Mammary epithelial cell (primary cell): Measurements from ENCODE around the gene PTN.

Experiments used
- EZH2 ChIP-seq: IDR thresholded peaks from 2 replicates; pipeline ENCODE4 v1.6.1; 2012; ENCODE audit warnings: low read length, inconsistent platforms, borderline replicate concordance
- TF ChIP-seq, protein P1 (sequence below), 2 donors: IDR thresholded peaks in 1 of 2; conservative IDR thresholded peaks in 1 of 2; 2 replicates each; pipeline ENCODE4 v1.5.1; 2011 to 2012; ENCODE audit warnings: inconsistent platforms in 2 of 2, low read length in 2 of 2, mild to moderate bottlenecking in 2 of 2, control low read depth in 1 of 2, low read depth in 1 of 2; ENCODE audit not compliant: insufficient read depth in 1 of 2; ENCODE audit errors: extremely low read depth in 1 of 2

DNA sequence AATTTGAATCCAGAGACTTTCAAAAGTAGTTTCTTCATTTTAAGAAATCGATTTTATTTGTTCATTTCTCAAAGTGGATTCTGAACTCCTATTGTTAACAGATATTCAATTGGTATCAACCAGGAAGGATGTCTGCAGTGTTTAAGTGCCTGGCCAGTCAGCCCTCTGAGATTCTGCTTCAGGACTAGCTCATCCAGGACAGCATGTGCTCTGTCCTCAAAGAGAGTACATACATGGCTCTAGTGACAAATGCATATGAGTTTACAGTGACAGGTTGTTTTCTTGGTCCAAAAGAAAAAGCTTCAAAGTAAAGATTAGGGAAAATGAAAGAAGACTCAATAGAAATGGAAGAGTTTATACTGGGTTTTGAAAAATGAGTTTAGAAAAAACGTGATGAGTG lies 8.4 kb upstream of the PTN start:
- TF ChIP-seq, protein P1, sequence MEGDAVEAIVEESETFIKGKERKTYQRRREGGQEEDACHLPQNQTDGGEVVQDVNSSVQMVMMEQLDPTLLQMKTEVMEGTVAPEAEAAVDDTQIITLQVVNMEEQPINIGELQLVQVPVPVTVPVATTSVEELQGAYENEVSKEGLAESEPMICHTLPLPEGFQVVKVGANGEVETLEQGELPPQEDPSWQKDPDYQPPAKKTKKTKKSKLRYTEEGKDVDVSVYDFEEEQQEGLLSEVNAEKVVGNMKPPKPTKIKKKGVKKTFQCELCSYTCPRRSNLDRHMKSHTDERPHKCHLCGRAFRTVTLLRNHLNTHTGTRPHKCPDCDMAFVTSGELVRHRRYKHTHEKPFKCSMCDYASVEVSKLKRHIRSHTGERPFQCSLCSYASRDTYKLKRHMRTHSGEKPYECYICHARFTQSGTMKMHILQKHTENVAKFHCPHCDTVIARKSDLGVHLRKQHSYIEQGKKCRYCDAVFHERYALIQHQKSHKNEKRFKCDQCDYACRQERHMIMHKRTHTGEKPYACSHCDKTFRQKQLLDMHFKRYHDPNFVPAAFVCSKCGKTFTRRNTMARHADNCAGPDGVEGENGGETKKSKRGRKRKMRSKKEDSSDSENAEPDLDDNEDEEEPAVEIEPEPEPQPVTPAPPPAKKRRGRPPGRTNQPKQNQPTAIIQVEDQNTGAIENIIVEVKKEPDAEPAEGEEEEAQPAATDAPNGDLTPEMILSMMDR (conservative IDR thresholded peaks at IDR 0.05 in 1 of 2, IDR thresholded peaks at IDR 0.05 in 1 of 2; ENCODE audit: extremely low read depth in 1 of 2, insufficient read depth in 1 of 2, low read depth in 1 of 2, low read length in 2 of 2), result no peak
- no peak for TF ChIP-seq EZH2
